Duodenal mucosa (tissue), 2 donors: ENCODE results near the gene ZDHHC13.

ENCODE experiments used
- H3K27ac ChIP-seq: one replicate; pipeline ENCODE4 v1.7.0; 2013; ENCODE audit warnings: low read depth, low read length
- H3K27me3 ChIP-seq, 2 donors: one replicate each; pipeline ENCODE4 v1.7.0; 2013; ENCODE audit warnings: low read length in 2 of 2, control low read depth in 1 of 2; ENCODE audit not compliant: insufficient read depth in 2 of 2, control insufficient read depth in 1 of 2
- H3K36me3 ChIP-seq, 2 donors: one replicate each; pipeline ENCODE4 v1.7.0; 2013; ENCODE audit warnings: low read length in 2 of 2, control low read depth in 1 of 2; ENCODE audit not compliant: insufficient read depth in 2 of 2, control insufficient read depth in 1 of 2
- H3K4me1 ChIP-seq, 2 donors: one replicate each; pipeline ENCODE4 v1.7.0; 2013; ENCODE audit warnings: low read length in 2 of 2, control low read depth in 1 of 2; ENCODE audit not compliant: insufficient read depth in 2 of 2, control insufficient read depth in 1 of 2
- H3K4me3 ChIP-seq, 2 donors: one replicate each; pipeline ENCODE4 v1.7.0; 2013; ENCODE audit warnings: low read length in 2 of 2, low read depth in 1 of 2
- H3K9ac ChIP-seq, 2 donors: one replicate each; pipeline ENCODE4 v1.7.0; 2013; ENCODE audit warnings: low read length in 2 of 2, low read depth in 1 of 2
- H3K9me3 ChIP-seq, 2 donors: one replicate each; pipeline ENCODE4 v1.7.0; 2013; ENCODE audit warnings: low read length in 2 of 2, control low read depth in 1 of 2; ENCODE audit not compliant: control insufficient read depth in 1 of 2

Gene ZDHHC13

GRCh38 chr11:19100885-19101284, 16.1 kb upstream of the ZDHHC13 start:
- Histone ChIP-seq H3K9me3 (no peaks in the 10 kb centered on the region), H3K27me3 (no peaks in the 10 kb centered on the region), H3K9ac (no peak overlapping the region), H3K36me3 (no peaks in the 10 kb centered on the region), H3K27ac (no peak overlapping the region), H3K4me3 (no peak overlapping the region), H3K4me1 (peaks cover 23 to 35% of the 10 kb centered on the region in 2 donors)

GRCh38 chr11:19101796-19102520, 15.0 kb upstream of the ZDHHC13 start:
- Histone ChIP-seq H3K27me3 (no peaks in the 10 kb centered on the region), H3K4me1 (peaks cover 23 to 39% of the 10 kb centered on the region in 2 donors), H3K9ac (no peak overlapping the region), H3K9me3 (no peaks in the 10 kb centered on the region), H3K27ac (no peak overlapping the region), H3K4me3 (peak overlapping the region in 1 of 2 donors; percentile 50), H3K36me3 (no peaks in the 10 kb centered on the region)

- Histone ChIP-seq H3K27ac (no peak overlapping the region), H3K4me1 (peaks cover 23 to 39% of the 10 kb centered on the region in 2 donors), H3K9ac (no peak overlapping the region), H3K4me3 (peak overlapping the region in 1 of 2 donors; percentile 50), H3K9me3 (no peaks in the 10 kb centered on the region), H3K36me3 (no peaks in the 10 kb centered on the region), H3K27me3 (no peaks in the 10 kb centered on the region)
Observed at GRCh38 chr11:19102521-19102900, 14.5 kb upstream of the ZDHHC13 start.

- H3K4me3 ChIP-seq: no peak overlapping the region
- no peaks in the 10 kb centered on the region for H3K36me3 ChIP-seq
- H3K9ac ChIP-seq: no peak overlapping the region
- no peaks in the 10 kb centered on the region for H3K27me3 ChIP-seq
- no peak overlapping the region for H3K27ac ChIP-seq
- peaks cover 23 to 42% of the 10 kb centered on the region in 2 donors for H3K4me1 ChIP-seq
- H3K9me3 ChIP-seq: no peaks in the 10 kb centered on the region
Observed at GRCh38 chr11:19105011-19105410, 12.0 kb upstream of the ZDHHC13 start.

GRCh38 chr11:19107125-19107524, 9.8 kb upstream of the ZDHHC13 start:
- Histone ChIP-seq H3K4me3 (no peak overlapping the region), H3K36me3 (no peaks in the 10 kb centered on the region), H3K27me3 (no peaks in the 10 kb centered on the region), H3K4me1 (peaks cover 18 to 48% of the 10 kb centered on the region in 2 donors), H3K9ac (no peak overlapping the region), H3K27ac (no peak overlapping the region), H3K9me3 (no peaks in the 10 kb centered on the region)

- Histone ChIP-seq H3K9me3 (no peaks in the 10 kb centered on the region), H3K4me3 (no peak overlapping the region), H3K36me3 (no peaks in the 10 kb centered on the region), H3K9ac (no peak overlapping the region), H3K27ac (no peak overlapping the region), H3K27me3 (no peaks in the 10 kb centered on the region), H3K4me1 (peaks cover 0 to 20% of the 10 kb centered on the region in 2 donors)
Observed at GRCh38 chr11:19110295-19110694, 6.7 kb upstream of the ZDHHC13 start.

GRCh38 chr11:19111809-19112208, 5.2 kb upstream of the ZDHHC13 start:
- no peak overlapping the region for H3K4me3 ChIP-seq
- H3K27ac ChIP-seq: no peak overlapping the region
- no peak overlapping the region for H3K9ac ChIP-seq
- H3K4me1 ChIP-seq: peaks cover 0 to 14% of the 10 kb centered on the region in 2 donors
- no peaks in the 10 kb centered on the region for H3K9me3 ChIP-seq
- no peaks in the 10 kb centered on the region for H3K27me3 ChIP-seq
- no peaks in the 10 kb centered on the region for H3K36me3 ChIP-seq

GRCh38 chr11:19116276-19116970, 545 bp upstream of the ZDHHC13 start:
- no peaks in the 10 kb centered on the region for H3K36me3 ChIP-seq
- no peaks in the 10 kb centered on the region for H3K27me3 ChIP-seq
- H3K9ac ChIP-seq: peak overlapping the region; percentile 2 to 35
- H3K4me3 ChIP-seq: peak overlapping the region; percentile 75 to 83
- H3K27ac ChIP-seq: no peak overlapping the region
- H3K9me3 ChIP-seq: no peaks in the 10 kb centered on the region
- peaks cover 10 to 19% of the 10 kb centered on the region in 2 donors for H3K4me1 ChIP-seq

GRCh38 chr11:19117760-19118097, 761 bp downstream of the ZDHHC13 start:
- no peaks in the 10 kb centered on the region for H3K36me3 ChIP-seq
- H3K9ac ChIP-seq: peak overlapping the region; percentile 62 to 78
- H3K4me3 ChIP-seq: peak overlapping the region; percentile 75 to 83
- no peaks in the 10 kb centered on the region for H3K27me3 ChIP-seq
- H3K4me1 ChIP-seq: peaks cover 10 to 19% of the 10 kb centered on the region in 2 donors
- H3K9me3 ChIP-seq: no peaks in the 10 kb centered on the region
- H3K27ac ChIP-seq: no peak overlapping the region

- Histone ChIP-seq H3K4me1 (peaks cover 10 to 16% of the 10 kb centered on the region in 2 donors), H3K9ac (no peak overlapping the region), H3K9me3 (no peaks in the 10 kb centered on the region), H3K36me3 (peaks cover 0 to 7% of the 10 kb centered on the region in 2 donors), H3K27me3 (no peaks in the 10 kb centered on the region), H3K27ac (no peak overlapping the region), H3K4me3 (no peak overlapping the region)
Observed at GRCh38 chr11:19121646-19122045, 4.7 kb downstream of the ZDHHC13 start.
